HEK293 (cell line): ENCODE results near the gene LUC7L2.

ENCODE experiments used
- KLF7 ChIP-seq: fragments of 450-650 bp; formaldehyde crosslinking; IDR thresholded peaks from 2 replicates; pipeline ENCODE4 v1.5.1; 2016; ENCODE audit warnings: missing biosample characterization, missing genetic modification characterization, borderline replicate concordance
- MEIS1 ChIP-seq: sonication (generic); formaldehyde crosslinking; IDR thresholded peaks from 2 replicates; pipeline ENCODE4 v1.8.1; 2022; ENCODE audit warnings: missing genetic modification reagents, mild to moderate bottlenecking, borderline replicate concordance
- SP7 ChIP-seq: fragments of 450-650 bp; formaldehyde crosslinking; IDR thresholded peaks from 2 replicates; pipeline ENCODE4 v1.5.1; 2016; ENCODE audit warnings: missing biosample characterization, missing genetic modification characterization
- ZBTB8A ChIP-seq: fragments of 450-650 bp; formaldehyde crosslinking; IDR thresholded peaks from 2 replicates; pipeline ENCODE4 v1.5.1; 2016; ENCODE audit warnings: missing biosample characterization, missing genetic modification characterization
- ZNF112 ChIP-seq: fragments of 450-650 bp; formaldehyde crosslinking; IDR thresholded peaks from 2 replicates; pipeline ENCODE4 v1.5.0; 2017; ENCODE audit warnings: missing biosample characterization, missing genetic modification characterization
- ZNF121 ChIP-seq: fragments of 450-650 bp; formaldehyde crosslinking; IDR thresholded peaks from 2 replicates; pipeline ENCODE4 v1.5.1; 2016; ENCODE audit warnings: missing biosample characterization, missing genetic modification characterization
- ZNF146 ChIP-seq: fragments of 450-650 bp; formaldehyde crosslinking; IDR thresholded peaks from 2 replicates; pipeline ENCODE4 v1.5.1; 2016; ENCODE audit warnings: missing biosample characterization, missing genetic modification characterization
- ZNF148 ChIP-seq: fragments of 450-650 bp; formaldehyde crosslinking; IDR thresholded peaks from 2 replicates; pipeline ENCODE4 v1.5.0; 2017; ENCODE audit warnings: missing biosample characterization, missing genetic modification characterization, borderline replicate concordance
- ZNF2 ChIP-seq: fragments of 450-650 bp; formaldehyde crosslinking; IDR thresholded peaks from 2 replicates; pipeline ENCODE4 v1.5.1; 2016; ENCODE audit warnings: missing biosample characterization, missing genetic modification characterization
- ZNF214 ChIP-seq: fragments of 450-650 bp; formaldehyde crosslinking; IDR thresholded peaks from 2 replicates; pipeline ENCODE4 v1.5.1; 2017; ENCODE audit warnings: missing biosample characterization, mild to moderate bottlenecking, missing genetic modification characterization, borderline replicate concordance
- ZNF239 ChIP-seq: fragments of 450-650 bp; formaldehyde crosslinking; IDR thresholded peaks from 2 replicates; pipeline ENCODE4 v1.5.1; 2016; ENCODE audit warnings: missing biosample characterization, missing genetic modification characterization
- ZNF248 ChIP-seq: fragments of 450-650 bp; formaldehyde crosslinking; IDR thresholded peaks from 2 replicates; pipeline ENCODE4 v1.5.1; 2017; ENCODE audit warnings: missing biosample characterization, missing genetic modification characterization
- ZNF280D ChIP-seq: fragments of 450-650 bp; formaldehyde crosslinking; IDR thresholded peaks from 2 replicates; pipeline ENCODE4 v1.5.1; 2016; ENCODE audit warnings: missing biosample characterization, missing genetic modification characterization
- ZNF311 ChIP-seq: fragments of 450-650 bp; formaldehyde crosslinking; IDR thresholded peaks from 2 replicates; pipeline ENCODE4 v1.5.1; 2017; ENCODE audit warnings: missing biosample characterization, missing genetic modification characterization, borderline replicate concordance
- ZNF354C ChIP-seq: fragments of 450-650 bp; formaldehyde crosslinking; IDR thresholded peaks from 2 replicates; pipeline ENCODE4 v1.5.1; 2016; ENCODE audit warnings: missing biosample characterization, missing genetic modification characterization, low read depth, borderline replicate concordance
- ZNF394 ChIP-seq: fragments of 450-650 bp; formaldehyde crosslinking; IDR thresholded peaks from 2 replicates; pipeline ENCODE4 v1.5.1; 2016; ENCODE audit warnings: missing biosample characterization, missing genetic modification characterization, mild to moderate bottlenecking, moderate library complexity, borderline replicate concordance
- ZNF473 ChIP-seq: fragments of 450-650 bp; formaldehyde crosslinking; IDR thresholded peaks from 2 replicates; pipeline ENCODE4 v1.5.1; 2017; ENCODE audit warnings: missing biosample characterization, missing genetic modification characterization
- ZNF514 ChIP-seq: fragments of 450-650 bp; formaldehyde crosslinking; IDR thresholded peaks from 2 replicates; pipeline ENCODE4 v1.5.1; 2016; ENCODE audit warnings: missing biosample characterization, missing genetic modification characterization
- ZNF518A ChIP-seq: fragments of 450-650 bp; formaldehyde crosslinking; conservative IDR thresholded peaks from 2 replicates; pipeline ENCODE4 v1.5.1; 2016; ENCODE audit warnings: low read depth, missing biosample characterization, missing genetic modification characterization
- ZNF521 ChIP-seq: fragments of 450-650 bp; formaldehyde crosslinking; IDR thresholded peaks from 2 replicates; pipeline ENCODE4 v1.5.1; 2017; ENCODE audit warnings: missing biosample characterization, mild to moderate bottlenecking, missing genetic modification characterization
- ZNF549 ChIP-seq: fragments of 450-650 bp; IDR thresholded peaks from 2 replicates; pipeline ENCODE4 v1.5.1; 2018; ENCODE audit warnings: missing biosample characterization, missing genetic modification characterization, mild to moderate bottlenecking, inconsistent platforms, moderate library complexity
- ZNF596 ChIP-seq: fragments of 450-650 bp; IDR thresholded peaks from 2 replicates; pipeline ENCODE4 v1.5.0; 2018; ENCODE audit warnings: missing biosample characterization, mild to moderate bottlenecking, missing genetic modification characterization, moderate library complexity
- ZNF600 ChIP-seq: fragments of 450-650 bp; formaldehyde crosslinking; IDR thresholded peaks from 2 replicates; pipeline ENCODE4 v1.5.1; 2016; ENCODE audit warnings: missing biosample characterization, missing genetic modification characterization
- ZNF660 ChIP-seq: fragments of 450-650 bp; IDR thresholded peaks from 2 replicates; pipeline ENCODE4 v1.5.1; 2018; ENCODE audit warnings: missing biosample characterization, mild to moderate bottlenecking, missing genetic modification characterization
- ZNF843 ChIP-seq: fragments of 450-650 bp; formaldehyde crosslinking; IDR thresholded peaks from 2 replicates; pipeline ENCODE4 v1.5.1; 2016; ENCODE audit warnings: missing biosample characterization, missing genetic modification characterization
- ZSCAN23 ChIP-seq: fragments of 450-650 bp; formaldehyde crosslinking; IDR thresholded peaks from 2 replicates; pipeline ENCODE4 v1.5.1; 2016; ENCODE audit warnings: missing biosample characterization, missing genetic modification characterization
- ZSCAN4 ChIP-seq: fragments of 450-650 bp; formaldehyde crosslinking; IDR thresholded peaks from 2 replicates; pipeline ENCODE4 v1.5.1; 2017; ENCODE audit warnings: missing biosample characterization, missing genetic modification characterization

Gene LUC7L2

GRCh38 chr7:139340037-139340807 lies 19.5 kb upstream of the LUC7L2 start (continued):
- TF ChIP-seq ZNF280D (peak; percentile 100), ZSCAN4 (tag by site-specific recombination) (no peak), ZNF2 (tag by site-specific recombination) (peak; percentile 64), ZNF214 (no peak), MEIS1 (no peak), ZNF121 (tag by site-specific recombination) (peak; percentile 65), ZNF112 (tag by site-specific recombination) (no peak), SP7 (tag by site-specific recombination) (peak; percentile 81), ZNF394 (tag by site-specific recombination) (peak; percentile 27; the same call in 1 of the 2 replicates), ZNF311 (tag by site-specific recombination) (no peak), ZNF600 (tag by site-specific recombination) (peak; percentile 99), ZSCAN23 (tag by site-specific recombination) (peak; percentile 87), ZBTB8A (no peak; the same call in 1 of the 2 replicates), ZNF843 (tag by site-specific recombination) (peak; percentile 38; the same call in 1 of the 2 replicates), ZNF518A (peak; percentile 100), ZNF660 (tag by site-specific recombination) (peak; percentile 80), ZNF248 (tag by site-specific recombination) (no peak), ZNF549 (tag by site-specific recombination) (no peak), ZNF521 (tag by site-specific recombination) (no peak), ZNF239 (tag by site-specific recombination) (no peak), ZNF596 (tag by site-specific recombination) (no peak), ZNF514 (tag by site-specific recombination) (no peak), ZNF148 (tag by site-specific recombination) (peak; percentile 51; the same call in 1 of the 2 replicates), KLF7 (tag by site-specific recombination) (peak; percentile 89), ZNF473 (tag by site-specific recombination) (no peak), ZNF354C (tag by site-specific recombination) (peak; percentile 9; the same call in 1 of the 2 replicates), ZNF146 (peak; percentile 7; the same call in 1 of the 2 replicates)
